ENCODE results near the gene FBLN1. TPM values are rescaled to one million over a fixed set of nuclear protein-coding genes. Genes with fewer than 3 reads are reported as not detected.

Gene FBLN1
- total and polyA plus RNA-seq, 2 of the 13 experiments (the other 11 are each of a cell fraction or from before 2014, with no cell fraction given), result 37.3 to 103 TPM

- BruUV-seq (replicated peaks), result no TSS peak
- ChIA-PET POLR2A (no interaction called here), CTCF (ENCODE audit: low intra/inter-chr PET ratio, low total read pairs) (no interaction called here)
- FAIRE-seq (no peak), ATAC-seq (no peak), DNase-seq (ENCODE audit: low spot score) (no peak)
- H3K4me3 ChIP-seq (replicated peaks in 1 of 3; ENCODE audit: insufficient read depth in 1 of 3, low read depth in 2 of 3, low read length in 3 of 3), result no peak overlapping the region
- no peak overlapping the region for H3K4me2 ChIP-seq (ENCODE audit: low read depth, low read length)
- H3K9me3 ChIP-seq (ENCODE audit: low read length), result no peaks in the 10 kb centered on the region
- H3K9ac ChIP-seq (ENCODE audit: insufficient read depth, low read depth, low read length), result no peak overlapping the region
- no peak overlapping the region for H2AFZ ChIP-seq (ENCODE audit: low read length)
- no peak for TF ChIP-seq THYN1 (CRISPR knock-in tag; IDR thresholded peaks at IDR 0.05; ENCODE audit: borderline replicate concordance, low read depth)
- no peak for TF ChIP-seq TBL1XR1 (IDR thresholded peaks at IDR 0.05; ENCODE audit: borderline replicate concordance, low read length, partially characterized antibody)
- TF ChIP-seq RAD51 (IDR thresholded peaks at IDR 0.05; ENCODE audit: borderline replicate concordance), result no peak
- TF ChIP-seq, protein P1, sequence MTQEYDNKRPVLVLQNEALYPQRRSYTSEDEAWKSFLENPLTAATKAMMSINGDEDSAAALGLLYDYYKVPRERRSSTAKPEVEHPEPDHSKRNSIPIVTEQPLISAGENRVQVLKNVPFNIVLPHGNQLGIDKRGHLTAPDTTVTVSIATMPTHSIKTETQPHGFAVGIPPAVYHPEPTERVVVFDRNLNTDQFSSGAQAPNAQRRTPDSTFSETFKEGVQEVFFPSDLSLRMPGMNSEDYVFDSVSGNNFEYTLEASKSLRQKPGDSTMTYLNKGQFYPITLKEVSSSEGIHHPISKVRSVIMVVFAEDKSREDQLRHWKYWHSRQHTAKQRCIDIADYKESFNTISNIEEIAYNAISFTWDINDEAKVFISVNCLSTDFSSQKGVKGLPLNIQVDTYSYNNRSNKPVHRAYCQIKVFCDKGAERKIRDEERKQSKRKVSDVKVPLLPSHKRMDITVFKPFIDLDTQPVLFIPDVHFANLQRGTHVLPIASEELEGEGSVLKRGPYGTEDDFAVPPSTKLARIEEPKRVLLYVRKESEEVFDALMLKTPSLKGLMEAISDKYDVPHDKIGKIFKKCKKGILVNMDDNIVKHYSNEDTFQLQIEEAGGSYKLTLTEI (CRISPR knock-in tag; conservative IDR thresholded peaks at IDR 0.05), result no peak
- TF ChIP-seq, protein P2, sequence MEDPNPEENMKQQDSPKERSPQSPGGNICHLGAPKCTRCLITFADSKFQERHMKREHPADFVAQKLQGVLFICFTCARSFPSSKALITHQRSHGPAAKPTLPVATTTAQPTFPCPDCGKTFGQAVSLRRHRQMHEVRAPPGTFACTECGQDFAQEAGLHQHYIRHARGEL (CRISPR knock-in tag; IDR thresholded peaks at IDR 0.05), result no peak
- H3K27ac ChIP-seq (ENCODE audit: extremely low read length, insufficient read depth, low read length), result no peak overlapping the region
- H3K27me3 ChIP-seq (ENCODE audit: control insufficient read depth in 1 of 2, insufficient read depth in 2 of 2, low read length in 2 of 2), result no peaks in the 10 kb centered on the region
- 82% methylated on average over 11 of the region's 14 CpGs for WGBS (ENCODE audit: low lambda C conversion rate)
- peaks cover 1 to 3% of the 10 kb centered on the region in 2 experiments; a peak in 1 of 5 replicates for H3K36me3 ChIP-seq (replicated peaks in 1 of 2; ENCODE audit: control insufficient read depth in 1 of 2, insufficient read depth in 2 of 2, low read length in 2 of 2)
- intact Hi-C loops (cut with micrococcal nuclease; ENCODE audit: unreplicated experiment) (no loop called here), in situ Hi-C loops (cut with HindIII; ENCODE audit: extremely low pct_ligation_motif_present, low pct_unique_long_range_greater_than_20kb) (no loop called here)
- no peaks in the 10 kb centered on the region for H4K20me1 ChIP-seq (ENCODE audit: insufficient read depth, low read length)
- no peaks in the 10 kb centered on the region for H3K4me1 ChIP-seq (ENCODE audit: insufficient read depth, low read length)
- H3K79me2 ChIP-seq (ENCODE audit: insufficient read depth, low read length), result no peaks in the 10 kb centered on the region
These were observed 81.5 kb downstream of the FBLN1 start for GRCh38 chr22:45584121-45584570.

Data from HepG2 (cell line).